ENCODE results near the gene FOXN3. TPM values are rescaled to one million over a fixed set of nuclear protein-coding genes. Genes with fewer than 3 reads are reported as not detected.

Gene FOXN3
- polyA plus RNA-seq, 1 donor (not counting 4 experiments of a cell fraction or from before 2014, with no cell fraction given): 10.2 TPM

GRCh38 chr14:89184952-89185351 lies 232.1 kb downstream of the FOXN3 start:
- no peak overlapping the region for H3K4me2 ChIP-seq (ENCODE audit: control insufficient read depth, extremely low read depth, insufficient read depth, low read depth, low read length)
- H2AFZ ChIP-seq (ENCODE audit: control insufficient read depth, low read length): no peak overlapping the region
- no peaks in the 10 kb centered on the region for H3K9me3 ChIP-seq (ENCODE audit: control insufficient read depth, low read depth, low read length)
- H3K36me3 ChIP-seq (ENCODE audit: control insufficient read depth in 2 of 2, extremely low read depth in 1 of 2, insufficient read depth in 2 of 2, low read length in 2 of 2): no peaks in the 10 kb centered on the region
- H4K20me1 ChIP-seq (ENCODE audit: control insufficient read depth, extremely low read depth, insufficient read depth, low read length): no peaks in the 10 kb centered on the region
- FAIRE-seq (no peak), DNase-seq (ENCODE audit: low read depth, low spot score) (no peak)
- H3K27me3 ChIP-seq (ENCODE audit: control insufficient read depth, extremely low read depth, insufficient read depth, low read length): no peaks in the 10 kb centered on the region
- H3K9ac ChIP-seq (ENCODE audit: control insufficient read depth, extremely low read depth, insufficient read depth, low read length): no peak overlapping the region
- H3K27ac ChIP-seq (ENCODE audit: control insufficient read depth, insufficient read depth, low read length): no peak overlapping the region
- no peak overlapping the region for H3K4me3 ChIP-seq (ENCODE audit: control insufficient read depth in 2 of 3, extremely low read depth in 1 of 3, insufficient read depth in 2 of 3, low read depth in 1 of 3, low read length in 3 of 3)
- dilution Hi-C loops (cut with MboI; ENCODE audit: extremely low pct_ligation_motif_present, low sequenced_read_pairs): no loop called here
- H3K4me1 ChIP-seq (ENCODE audit: control insufficient read depth, extremely low read depth, insufficient read depth, low read length): peaks cover 13% of the 10 kb centered on the region
- H3K79me2 ChIP-seq (ENCODE audit: control insufficient read depth, insufficient read depth, low read length): no peaks in the 10 kb centered on the region
- no peaks in the 10 kb centered on the region for H3K9me1 ChIP-seq (ENCODE audit: control insufficient read depth, extremely low read depth, insufficient read depth, low read length)
- TF ChIP-seq CTCF (optimal IDR thresholded peaks at IDR 0.05 in 1 of 3, IDR thresholded peaks at IDR 0.05 in 1 of 3, conservative IDR thresholded peaks at IDR 0.05 in 1 of 3; ENCODE audit: extremely low read depth in 1 of 3, insufficient read depth in 2 of 3, low read length in 3 of 3): no peak
- TF ChIP-seq EZH2 (IDR thresholded peaks at IDR 0.05; ENCODE audit: low read length): no peak

- H3K9ac ChIP-seq (ENCODE audit: control insufficient read depth, extremely low read depth, insufficient read depth, low read length): no peak overlapping the region
- H3K27ac ChIP-seq (ENCODE audit: control insufficient read depth, insufficient read depth, low read length): no peak overlapping the region
- no peaks in the 10 kb centered on the region for H3K79me2 ChIP-seq (ENCODE audit: control insufficient read depth, insufficient read depth, low read length)
- no peaks in the 10 kb centered on the region for H3K27me3 ChIP-seq (ENCODE audit: control insufficient read depth, extremely low read depth, insufficient read depth, low read length)
- no peak overlapping the region for H3K4me2 ChIP-seq (ENCODE audit: control insufficient read depth, extremely low read depth, insufficient read depth, low read depth, low read length)
- no peaks in the 10 kb centered on the region for H3K9me1 ChIP-seq (ENCODE audit: control insufficient read depth, extremely low read depth, insufficient read depth, low read length)
- peaks cover 13% of the 10 kb centered on the region for H3K4me1 ChIP-seq (ENCODE audit: control insufficient read depth, extremely low read depth, insufficient read depth, low read length)
- no peak for FAIRE-seq
- no peaks in the 10 kb centered on the region for H3K36me3 ChIP-seq (ENCODE audit: control insufficient read depth in 2 of 2, extremely low read depth in 1 of 2, insufficient read depth in 2 of 2, low read length in 2 of 2)
- no peak for DNase-seq (ENCODE audit: low read depth, low spot score)
- H4K20me1 ChIP-seq (ENCODE audit: control insufficient read depth, extremely low read depth, insufficient read depth, low read length): no peaks in the 10 kb centered on the region
- H2AFZ ChIP-seq (ENCODE audit: control insufficient read depth, low read length): no peak overlapping the region
- dilution Hi-C loops (cut with MboI; ENCODE audit: extremely low pct_ligation_motif_present, low sequenced_read_pairs): no loop called here
- H3K4me3 ChIP-seq (ENCODE audit: control insufficient read depth in 2 of 3, extremely low read depth in 1 of 3, insufficient read depth in 2 of 3, low read depth in 1 of 3, low read length in 3 of 3): no peak overlapping the region
- H3K9me3 ChIP-seq (ENCODE audit: control insufficient read depth, low read depth, low read length): no peaks in the 10 kb centered on the region
- TF ChIP-seq CTCF (optimal IDR thresholded peaks at IDR 0.05 in 1 of 3, IDR thresholded peaks at IDR 0.05 in 1 of 3, conservative IDR thresholded peaks at IDR 0.05 in 1 of 3; ENCODE audit: extremely low read depth in 1 of 3, insufficient read depth in 2 of 3, low read length in 3 of 3) (no peak), EZH2 (IDR thresholded peaks at IDR 0.05; ENCODE audit: low read length) (no peak)
These were observed 234.7 kb downstream of the FOXN3 start for GRCh38 chr14:89182326-89182725.
